GM12891 (cell line): Measurements from ENCODE around the gene TXNDC12. TPM values are rescaled to one million over a fixed set of nuclear protein-coding genes. Genes with fewer than 3 reads are reported as not detected.
"Not testable (repeated sequence)": the region's sequence is repeated elsewhere in the genome, so short reads cannot be mapped to it uniquely, and the experiment has no call there.

ENCODE experiments used
- DNase-seq: peaks from one replicate; pipeline ENCODE4 v3.0.0; 2011; ENCODE audit warnings: low spot score; ENCODE audit not compliant: insufficient read length
- FAIRE-seq: peaks from 2 replicates; lab custom pipeline; 2011; peaks lifted over from hg19 to GRCh38; lab: Jason Lieb, UNC
- PAX5 ChIP-seq: IDR thresholded peaks from 2 replicates; pipeline ENCODE4 v1.6.1; 2011; ENCODE audit warnings: low read length, moderate library complexity, mild to moderate bottlenecking; ENCODE audit not compliant: insufficient read depth, severe bottlenecking
- POLR2A ChIP-seq: IDR thresholded peaks from 2 replicates; pipeline ENCODE4 v1.6.1; 2011; ENCODE audit warnings: low read depth, low read length, control low read depth
- POLR2AphosphoS5 ChIP-seq: IDR thresholded peaks from 2 replicates; pipeline ENCODE4 v1.6.1; 2011; ENCODE audit warnings: low read depth, low read length, control low read depth
- POU2F2 ChIP-seq: IDR thresholded peaks from 2 replicates; pipeline ENCODE4 v1.6.1; 2011; ENCODE audit warnings: low read depth, mild to moderate bottlenecking, control low read depth, low read length, moderate library complexity
- SPI1 ChIP-seq: IDR thresholded peaks from 2 replicates; pipeline ENCODE4 v1.6.1; 2011; ENCODE audit warnings: low read depth, low read length, control low read depth
- TAF1 ChIP-seq: IDR thresholded peaks from 2 replicates; pipeline ENCODE4 v1.6.1; 2011; ENCODE audit warnings: low read depth, low read length, control low read depth
- polyA plus RNA-seq: library from polyadenylated mRNA; unstranded; fragments of >200 nt; gene quantifications from one replicate; pipeline ENCODE4 v1.2.1, GENCODE V29; 2012; ENCODE audit warnings: low read depth, missing spikeins, inconsistent platforms; ENCODE audit not compliant: missing spikeins

TXNDC12 gene
- 17.0 TPM for polyA plus RNA-seq

DNA sequence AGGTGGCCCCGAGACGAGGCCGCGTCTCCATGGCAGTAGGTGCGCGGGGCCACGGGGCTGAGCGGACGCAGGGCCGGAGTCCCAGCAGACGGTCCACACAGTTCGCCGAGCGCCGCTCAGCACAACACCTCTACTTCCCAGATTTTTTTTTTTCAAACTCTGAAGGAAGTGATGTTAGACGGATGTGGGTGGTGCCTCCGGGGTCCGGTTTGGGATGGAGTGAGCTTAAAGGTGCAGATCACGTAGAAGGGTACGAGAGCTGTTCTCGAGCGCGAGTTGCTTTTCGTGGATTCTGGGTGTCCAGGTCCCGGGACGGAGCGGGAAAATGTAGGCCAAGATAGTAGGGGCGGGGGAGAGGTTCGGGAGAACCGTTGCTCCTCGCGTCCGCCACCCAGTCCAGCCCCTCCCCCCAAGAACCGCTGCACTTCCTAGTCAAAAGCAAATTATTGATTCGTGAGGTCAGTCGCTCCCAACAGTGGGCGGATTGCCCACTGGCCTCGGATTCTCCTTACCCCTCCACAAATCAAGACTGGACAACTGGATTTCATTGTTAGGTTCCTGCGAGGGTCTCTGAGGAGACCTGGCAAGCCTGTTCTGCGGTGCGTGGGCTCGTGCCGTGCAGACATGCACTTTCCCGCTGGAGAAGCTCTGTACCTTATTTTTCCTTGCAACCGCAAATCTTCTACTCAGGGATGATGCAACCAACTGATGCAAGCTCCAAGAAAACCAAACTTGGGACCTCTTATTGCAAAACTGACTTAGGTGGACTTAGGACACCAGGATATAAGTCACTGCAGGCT, at the start of gene TXNDC12:
TXNDC12 (minus strand) TSS at position 126 of the 800 bp plus-strand sequence; CDS start at position 31, 95 bp downstream.
- TF ChIP-seq POLR2AphosphoS5 (peak; percentile 72), SPI1 (no peak), POU2F2 (0 out of 2 replicates have a peak, but pooled peaks have one; percentile 32), TAF1 (peak; percentile 48; the same call in 1 of the 2 replicates), POLR2A (peak; percentile 68; the same call in 1 of the 2 replicates)
- FAIRE-seq = peak; percentile 84
- peak; percentile 46 for DNase-seq

DNA sequence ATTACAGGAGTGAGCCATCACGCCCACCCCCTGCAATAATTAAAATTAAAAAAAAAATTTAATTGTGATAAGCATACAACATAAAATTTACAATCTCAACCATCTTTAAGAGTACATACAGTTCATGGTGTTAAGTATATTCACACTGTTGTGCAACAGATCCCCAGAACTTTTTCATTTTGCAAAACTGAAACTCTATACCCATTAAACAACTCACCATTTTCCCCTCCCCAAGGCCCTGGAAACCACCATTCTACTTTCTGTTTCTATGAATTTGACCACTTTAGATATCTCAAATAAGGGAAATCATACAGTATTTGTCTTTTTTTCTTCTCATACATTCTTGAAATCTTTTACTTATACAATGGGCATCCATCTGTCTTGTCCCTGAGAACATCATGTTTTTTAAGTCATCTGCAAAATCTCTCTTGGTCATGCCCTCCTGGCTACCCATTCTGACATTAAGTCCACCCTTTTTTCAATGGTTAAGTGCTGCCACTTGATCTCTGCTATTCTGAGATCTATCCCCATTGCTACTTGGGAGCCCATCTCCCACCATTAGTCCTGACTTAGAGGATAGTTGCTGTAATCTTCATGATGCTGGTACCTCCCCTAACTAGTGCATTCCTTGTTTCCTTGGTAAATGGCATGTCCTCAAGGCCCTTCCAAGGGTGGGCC, 47.5 kb upstream of the TXNDC12 start:
- peak; percentile 84 for FAIRE-seq
- DNase-seq = no peak
- no peak for TF ChIP-seq PAX5
- TF ChIP-seq POLR2A = no peak
- no peak for TF ChIP-seq SPI1
- no peak for TF ChIP-seq TAF1
- no peak for TF ChIP-seq POU2F2
- TF ChIP-seq POLR2AphosphoS5 = no peak

DNA sequence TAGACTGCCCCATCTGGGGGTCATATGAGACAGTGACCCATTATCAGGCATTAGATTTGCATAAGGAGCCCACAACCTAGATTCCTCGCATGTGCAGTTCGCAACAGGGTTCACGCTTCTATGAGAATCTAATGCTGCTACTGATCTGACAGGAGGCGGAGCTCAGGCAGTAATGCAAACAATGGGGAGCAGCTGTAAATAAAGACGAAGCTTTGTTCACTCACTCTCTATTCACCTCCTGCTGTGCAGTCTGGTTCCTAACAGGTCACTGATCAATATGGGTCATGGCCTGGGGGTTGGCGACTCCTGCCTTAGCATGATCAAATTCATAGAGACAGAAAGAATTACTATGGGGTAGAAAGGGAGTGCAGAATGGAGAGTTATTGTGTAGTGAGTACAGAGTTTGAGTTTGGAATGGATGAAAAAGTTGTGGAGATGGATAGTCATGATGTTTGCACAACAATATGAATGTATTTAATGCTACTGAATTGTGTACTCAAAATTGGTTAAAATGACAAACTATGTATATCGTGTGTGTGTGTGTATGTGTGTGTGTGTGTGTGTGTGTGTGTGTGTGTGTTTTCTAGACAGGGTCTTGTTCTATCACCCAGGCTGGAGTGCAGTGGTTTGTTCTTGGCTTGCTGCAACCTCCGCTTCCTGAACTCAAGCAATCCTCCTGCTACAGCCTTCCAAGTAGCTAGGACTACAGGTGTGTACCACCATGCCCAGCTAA, 43.3 kb upstream of the TXNDC12 start:
- DNase-seq (no peak), FAIRE-seq (peak; percentile 74)
- TF ChIP-seq POU2F2 = no peak
- no peak for TF ChIP-seq PAX5
- no peak for TF ChIP-seq TAF1
- TF ChIP-seq POLR2AphosphoS5 = no peak
- no peak for TF ChIP-seq SPI1
- no peak for TF ChIP-seq POLR2A

DNA sequence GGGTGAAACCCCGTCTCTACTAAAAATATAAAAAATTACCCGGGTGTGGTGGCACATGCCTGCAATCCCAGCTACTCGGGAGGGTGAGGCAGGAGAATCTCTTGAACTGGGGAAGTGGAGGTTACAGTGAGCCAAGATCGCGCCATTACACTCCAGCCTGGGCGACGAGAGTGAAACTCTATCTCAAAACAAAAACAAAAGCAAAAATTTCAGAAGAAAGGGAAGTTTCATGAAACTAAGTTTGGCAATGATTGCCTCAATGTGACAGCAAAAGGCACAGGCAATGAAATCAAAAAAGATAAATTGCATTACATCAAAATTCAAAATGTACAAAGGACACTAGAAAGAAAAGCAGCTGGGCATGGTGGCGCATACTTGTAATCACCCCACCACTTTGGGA, 41.2 kb upstream of the TXNDC12 start:
- TF ChIP-seq POU2F2 (no peak), PAX5 (no peak), POLR2A (no peak)
- DNase-seq (no peak), FAIRE-seq (no peak)

DNA sequence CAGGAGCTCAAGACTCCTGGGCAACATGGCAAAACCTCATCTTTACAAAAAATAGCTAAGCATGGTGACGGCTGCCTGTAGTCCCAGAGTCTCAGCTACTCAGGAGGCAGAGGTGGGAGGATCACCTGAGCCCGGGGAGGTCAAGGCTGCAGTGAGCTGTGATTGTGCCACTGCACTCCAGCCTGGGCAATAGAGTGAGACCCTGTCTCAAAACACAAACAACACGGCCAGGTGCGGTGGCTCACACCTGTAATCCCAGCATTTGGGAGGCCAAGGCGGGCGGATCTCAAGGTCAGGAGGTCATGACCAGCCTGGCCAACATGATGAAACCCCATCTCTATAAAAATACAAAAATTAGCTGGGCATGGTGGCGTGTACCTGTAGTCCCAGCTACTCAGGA, 39.3 kb upstream of the TXNDC12 start:
- not testable (repeated sequence) for DNase-seq, FAIRE-seq

DNA sequence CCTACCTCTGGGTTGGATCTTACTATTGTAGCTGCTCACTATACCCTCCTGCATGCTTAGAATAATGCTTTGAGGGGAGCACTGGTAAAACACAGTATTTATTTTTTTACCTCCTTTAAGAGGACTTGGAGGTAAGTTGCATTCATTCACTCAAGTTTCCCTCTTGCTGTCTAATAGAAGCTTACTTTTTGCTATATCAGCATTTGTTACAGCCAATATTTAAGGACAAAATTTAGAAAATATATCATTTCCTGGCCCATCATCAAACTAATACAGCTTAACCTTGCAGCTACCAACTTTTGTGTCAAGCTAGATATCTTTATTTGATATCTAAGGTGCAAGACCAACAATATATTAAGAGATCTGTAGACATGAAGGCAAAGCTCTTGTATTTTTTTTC, 32.9 kb upstream of the TXNDC12 start:
- not testable (repeated sequence) for FAIRE-seq, DNase-seq

DNA sequence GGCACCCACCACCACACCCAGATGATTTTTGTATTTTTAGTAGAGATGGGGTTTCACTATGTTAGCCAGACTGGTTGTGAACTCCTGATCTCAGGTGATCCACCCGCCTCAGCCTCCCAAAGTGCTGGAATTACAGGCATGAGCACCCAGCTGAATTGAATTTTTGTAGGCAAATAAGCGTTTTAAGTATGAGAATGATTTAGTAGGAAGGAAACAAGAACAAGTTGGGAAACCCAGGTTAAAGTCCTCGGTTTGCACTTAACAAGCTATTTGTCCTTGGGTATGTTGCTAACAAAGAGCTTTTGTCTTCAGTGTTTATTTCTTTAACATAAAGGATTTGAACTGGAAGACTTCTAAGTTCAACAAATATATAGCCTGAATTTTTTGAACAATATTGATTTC, 25.0 kb upstream of the TXNDC12 start:
- DNase-seq = no peak
- no peak for FAIRE-seq
- no peak for TF ChIP-seq SPI1
- TF ChIP-seq POU2F2 = no peak
- TF ChIP-seq PAX5 = no peak
- no peak for TF ChIP-seq POLR2AphosphoS5
- TF ChIP-seq POLR2A = no peak
- no peak for TF ChIP-seq TAF1

DNA sequence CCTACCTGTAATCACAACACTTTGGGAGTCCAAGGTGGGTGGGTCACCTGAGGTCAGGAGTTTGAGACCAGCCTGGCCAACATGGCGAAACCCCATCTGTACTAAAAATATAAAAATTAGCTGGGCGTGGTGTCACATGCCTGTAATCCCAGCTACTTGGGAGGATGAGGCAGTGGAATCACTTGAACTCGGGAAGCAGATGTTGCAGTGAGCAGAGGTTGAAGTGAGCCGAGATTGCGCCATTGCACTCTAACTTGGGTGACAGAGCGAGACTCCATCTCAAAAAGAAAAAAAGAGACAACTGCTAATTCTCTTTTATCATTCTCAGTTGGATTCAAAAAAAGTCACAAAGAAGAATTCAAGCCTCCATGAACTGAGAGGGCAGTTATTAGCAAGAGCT, 22.3 kb upstream of the TXNDC12 start:
- not testable (repeated sequence) for FAIRE-seq, DNase-seq

DNA sequence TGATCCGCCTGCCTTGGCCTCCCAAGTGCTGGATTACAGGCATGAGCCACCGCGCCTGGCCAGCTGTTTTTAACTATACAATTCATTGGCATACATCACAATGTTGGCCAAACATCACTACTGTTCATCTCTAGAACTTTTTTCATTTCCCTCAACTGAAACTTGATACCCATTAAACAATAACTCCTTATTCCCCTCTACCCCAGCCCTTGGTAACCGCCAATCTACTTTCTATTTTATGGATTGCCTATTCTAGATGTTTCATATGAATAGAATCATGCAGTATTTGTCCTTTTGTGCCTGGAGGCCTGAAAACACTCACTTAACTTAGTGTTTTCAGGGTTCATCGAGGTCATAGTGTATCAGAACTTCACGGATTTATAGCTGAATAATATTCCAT, 17.3 kb upstream of the TXNDC12 start:
- FAIRE-seq (no peak), DNase-seq (no peak)
- no peak for TF ChIP-seq SPI1
- no peak for TF ChIP-seq POLR2AphosphoS5
- TF ChIP-seq POU2F2 = no peak
- no peak for TF ChIP-seq TAF1
- TF ChIP-seq PAX5 = no peak
- TF ChIP-seq POLR2A = no peak

DNA sequence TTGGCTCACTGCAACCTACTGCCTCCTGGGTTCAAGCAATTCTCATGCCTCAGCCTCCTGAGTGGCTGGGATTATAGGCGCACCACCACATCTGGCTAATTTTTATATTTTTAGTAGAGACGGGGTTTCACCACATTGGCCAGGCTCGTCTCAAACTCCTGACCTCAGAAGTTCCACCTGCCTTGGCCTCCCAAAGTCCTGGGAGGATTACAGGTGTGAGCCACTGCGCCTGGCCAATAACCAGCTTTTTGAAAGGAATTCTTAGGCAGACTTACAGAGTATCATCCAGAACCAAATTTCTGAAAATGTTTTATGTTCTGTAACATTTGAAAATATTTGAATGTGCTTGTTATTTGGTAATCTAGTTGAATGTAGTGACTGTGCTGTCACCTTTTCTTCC, 15.7 kb upstream of the TXNDC12 start:
- TF ChIP-seq POLR2A (no peak), SPI1 (no peak), TAF1 (no peak), POU2F2 (no peak), PAX5 (no peak), POLR2AphosphoS5 (no peak)
- FAIRE-seq (no peak), DNase-seq (no peak)
